Small intestine (tissue), 7 donors: ENCODE measurements around the gene NME1. TPM values are rescaled to one million over a fixed set of nuclear protein-coding genes. Genes with fewer than 3 reads are reported as not detected.

Experiments
- DNase-seq, 2 donors: peaks; one replicate each; pipeline versions ENCODE4 v3.0.0 to v3.0.0-alpha.2; 2013
- FAIRE-seq: peaks from 2 replicates; lab custom pipeline; 2012; peaks lifted over from hg19 to GRCh38; lab: Jason Lieb, UNC
- H3K27ac ChIP-seq, 3 donors: one replicate each; pipeline ENCODE4 v1.5.1; 2013; ENCODE audit warnings: low read length in 2 of 3, mild to moderate bottlenecking in 2 of 3, control low read depth in 1 of 3, inconsistent platforms in 1 of 3, low read depth in 1 of 3, moderate library complexity in 1 of 3
- H3K27me3 ChIP-seq, 3 donors: one replicate each; pipeline ENCODE4 v1.6.1; 2013; ENCODE audit warnings: low read length in 3 of 3, inconsistent platforms in 1 of 3; ENCODE audit not compliant: control insufficient read depth in 3 of 3, insufficient read depth in 3 of 3
- H3K36me3 ChIP-seq, 3 donors: one replicate each; pipeline ENCODE4 v1.6.1; 2013; ENCODE audit warnings: low read length in 3 of 3, inconsistent platforms in 1 of 3, low read depth in 1 of 3, mild to moderate bottlenecking in 1 of 3, moderate library complexity in 1 of 3; ENCODE audit not compliant: control insufficient read depth in 3 of 3, insufficient read depth in 2 of 3
- H3K4me1 ChIP-seq, 3 donors: one replicate each; pipeline ENCODE4 v1.6.1; 2013; ENCODE audit warnings: low read length in 2 of 3, inconsistent platforms in 1 of 3, low read depth in 1 of 3, mild to moderate bottlenecking in 1 of 3, moderate library complexity in 1 of 3; ENCODE audit not compliant: control insufficient read depth in 3 of 3, insufficient read depth in 2 of 3
- H3K4me3 ChIP-seq, 3 donors: one replicate each; pipeline ENCODE4 v1.5.1; 2013; ENCODE audit warnings: low read length in 3 of 3, control low read depth in 1 of 3, inconsistent platforms in 1 of 3, low read depth in 1 of 3, mild to moderate bottlenecking in 1 of 3, moderate library complexity in 1 of 3
- H3K9me3 ChIP-seq, 2 donors: one replicate each; pipeline ENCODE4 v1.6.1; 2013; ENCODE audit warnings: low read depth in 1 of 2, low read length in 1 of 2; ENCODE audit not compliant: control insufficient read depth in 2 of 2, insufficient read depth in 1 of 2
- WGBS, 3 donors: extraction: QIAGEN DNeasy Blood & Tissue Kit; methylation state at CpG; one replicate each; pipeline ENCODE4 v1.1.7; 2013; 5-methylcytosine and 5-hydroxymethylcytosine counted together
- polyA plus RNA-seq, 4 donors: library from polyadenylated mRNA; stranded (reverse) in 3 of 4; unstranded in 1 of 4; fragments of 200-250 nt in 3 of 4; fragments of 120-200 nt in 1 of 4; gene quantifications; one replicate each; pipeline versions ENCODE4 v1.2.1 to v1.2.3, GENCODE V29; 2013
- donor health status: healthy with polysubstance abuse.
- donor health status: control.
- donor health status: control.
- donor health status: Bipolar disorder and iron deficiency.
- donor health status: healthy.

Gene NME1
- polyA plus RNA-seq, 4 donors: 18.6 to 175 (median 42.7) TPM

- H3K4me3 ChIP-seq: peak overlapping the region; percentile 37 to 72 (median 50)
- no peaks in the 10 kb centered on the region for H3K9me3 ChIP-seq
- no peak for DNase-seq
- H3K4me1 ChIP-seq: peaks cover 0 to 8% (median 0%) of the 10 kb centered on the region in 3 donors
- no peak for FAIRE-seq
- 5 to 8% (median 7%) methylated on average over 6 of the region's 6 CpGs for WGBS, 3 donors
- H3K36me3 ChIP-seq: peaks cover 0 to 13% (median 9%) of the 10 kb centered on the region in 3 donors
- H3K27ac ChIP-seq: peak overlapping the region in 1 of 3 donors; percentile 62
- H3K27me3 ChIP-seq: no peaks in the 10 kb centered on the region
Measured at GRCh38 chr17:51154176-51154575, 817 bp downstream of the NME1 start.

DNA sequence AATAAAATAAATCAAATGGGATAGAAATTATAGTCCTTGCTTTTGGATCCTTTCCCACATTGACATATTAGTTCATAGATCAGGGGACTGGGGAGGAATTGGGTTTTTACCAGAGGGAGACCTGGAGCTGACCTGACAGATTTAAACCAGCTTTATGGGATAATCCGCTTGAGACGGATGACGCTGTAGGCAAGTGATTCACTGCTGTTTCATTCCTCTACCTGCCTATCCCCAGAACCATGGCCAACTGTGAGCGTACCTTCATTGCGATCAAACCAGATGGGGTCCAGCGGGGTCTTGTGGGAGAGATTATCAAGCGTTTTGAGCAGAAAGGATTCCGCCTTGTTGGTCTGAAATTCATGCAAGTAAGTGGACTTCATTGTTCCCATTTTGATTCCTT lies 2.1 kb downstream of the NME1 start:
- H3K4me3 ChIP-seq: no peak overlapping the region
- H3K9me3 ChIP-seq: no peaks in the 10 kb centered on the region
- FAIRE-seq (no peak), DNase-seq (no peak)
- no peak overlapping the region for H3K27ac ChIP-seq
- no peaks in the 10 kb centered on the region for H3K27me3 ChIP-seq
- peaks cover 0 to 8% (median 0%) of the 10 kb centered on the region in 3 donors for H3K4me1 ChIP-seq
- WGBS, 3 donors: 96 to 99% (median 97%) methylated on average over 8 of the region's 8 CpGs
- peaks cover 0 to 16% (median 10%) of the 10 kb centered on the region in 3 donors for H3K36me3 ChIP-seq

GRCh38 chr17:51159604-51160003 lies 6.2 kb downstream of the NME1 start:
- no peak for DNase-seq
- peaks cover 0 to 37% (median 10%) of the 10 kb centered on the region in 3 donors for H3K36me3 ChIP-seq
- 93 to 97% (median 96%) methylated on average over 3 of the region's 3 CpGs for WGBS, 3 donors

DNA sequence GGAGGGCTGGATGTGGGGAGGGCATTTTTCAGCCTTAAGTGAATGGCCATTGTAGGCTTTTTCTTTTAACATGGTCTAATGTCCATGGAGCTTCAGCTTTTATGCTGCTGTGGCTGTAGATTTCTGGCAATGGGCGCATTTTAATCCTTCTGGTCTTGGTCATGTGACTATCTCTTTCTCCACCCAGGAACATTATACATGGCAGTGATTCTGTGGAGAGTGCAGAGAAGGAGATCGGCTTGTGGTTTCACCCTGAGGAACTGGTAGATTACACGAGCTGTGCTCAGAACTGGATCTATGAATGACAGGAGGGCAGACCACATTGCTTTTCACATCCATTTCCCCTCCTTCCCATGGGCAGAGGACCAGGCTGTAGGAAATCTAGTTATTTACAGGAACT lies 8.2 kb downstream of the NME1 start:
- DNase-seq (no peak), FAIRE-seq (no peak)
- H3K27me3 ChIP-seq: no peaks in the 10 kb centered on the region
- peaks cover 0 to 35% (median 10%) of the 10 kb centered on the region in 3 donors for H3K36me3 ChIP-seq
- H3K27ac ChIP-seq: no peak overlapping the region
- H3K9me3 ChIP-seq: no peaks in the 10 kb centered on the region
- H3K4me3 ChIP-seq: no peak overlapping the region
- 56 to 88% (median 87%) methylated on average over 3 of the region's 3 CpGs for WGBS, 3 donors
- peaks cover 0 to 8% (median 0%) of the 10 kb centered on the region in 3 donors for H3K4me1 ChIP-seq

More at GRCh38 chr17:51159604-51160003, 6.2 kb downstream of the NME1 start:
- no peak for FAIRE-seq
- Histone ChIP-seq H3K4me1 (no peaks in the 10 kb centered on the region), H3K27me3 (no peaks in the 10 kb centered on the region), H3K9me3 (no peaks in the 10 kb centered on the region), H3K27ac (no peak overlapping the region), H3K4me3 (no peak overlapping the region)

GRCh38 chr17:51164911-51165679 lies 11.7 kb downstream of the NME1 start:
- peak overlapping the region; percentile 79 to 96 (median 91) for H3K27ac ChIP-seq
- peaks cover 0 to 8% (median 0%) of the 10 kb centered on the region in 3 donors for H3K4me1 ChIP-seq
- H3K4me3 ChIP-seq: peak overlapping the region in 2 of 3 donors; percentile 85 to 95
- no peak for FAIRE-seq
- DNase-seq: no peak
- WGBS, 3 donors: 62 to 68% (median 66%) methylated on average over 16 of the region's 16 CpGs
- no peaks in the 10 kb centered on the region for H3K27me3 ChIP-seq
- H3K9me3 ChIP-seq: no peaks in the 10 kb centered on the region
- peaks cover 0 to 42% (median 3%) of the 10 kb centered on the region in 3 donors for H3K36me3 ChIP-seq

GRCh38 chr17:51165680-51166197 lies 12.4 kb downstream of the NME1 start:
- DNase-seq (no peak), FAIRE-seq (no peak)
- H3K27me3 ChIP-seq: no peaks in the 10 kb centered on the region
- H3K4me3 ChIP-seq: peak overlapping the region; percentile 71 to 95 (median 85)
- H3K27ac ChIP-seq: peak overlapping the region; percentile 79 to 96 (median 91)
- H3K4me1 ChIP-seq: peaks cover 0 to 8% (median 0%) of the 10 kb centered on the region in 3 donors
- 6 to 10% (median 7%) methylated on average over 20 to 21 of the region's 21 CpGs for WGBS, 3 donors
- peaks cover 0 to 42% (median 3%) of the 10 kb centered on the region in 3 donors for H3K36me3 ChIP-seq
- no peaks in the 10 kb centered on the region for H3K9me3 ChIP-seq

GRCh38 chr17:51166198-51166986 lies 13.0 kb downstream of the NME1 start, which contains the start of gene NME2:
Gene NME2, plus strand, starts transcription at chr17:51166411. Its CDS starts 420 bp downstream, at chr17:51166831.
- H3K36me3 ChIP-seq: peaks cover 0 to 37% (median 3%) of the 10 kb centered on the region in 3 donors
- WGBS, 3 donors: 0 to 1% (median 1%) methylated on average over 56 to 98 of the region's 98 CpGs
- FAIRE-seq: no peak

More at GRCh38 chr17:51166198-51166986, 13.0 kb downstream of the NME1 start, which contains the start of gene NME2:
- Histone ChIP-seq H3K4me1 (peaks cover 0 to 12% (median 2%) of the 10 kb centered on the region in 3 donors), H3K27me3 (no peaks in the 10 kb centered on the region), H3K27ac (peak within 1 kb of the TSS; percentile 79 to 96 (median 91)), H3K4me3 (peak within 1 kb of the TSS; percentile 71 to 95 (median 85)), H3K9me3 (no peaks in the 10 kb centered on the region)
- DNase-seq: peak; percentile 94 to 95
